ENCODE data around the gene MAP2K6. TPM values are rescaled to one million over a fixed set of nuclear protein-coding genes. Genes with fewer than 3 reads are reported as not detected.

MAP2K6 gene
- total RNA-seq, 1 donor from 2014 or later: 10.1 TPM

GRCh38 chr17:69415431-69415830 lies 934 bp downstream of the MAP2K6 start:
- H3K27ac Mint-ChIP-seq (ENCODE audit: unreplicated experiment): no peak overlapping the region
- H3K4me3 Mint-ChIP-seq (ENCODE audit: unreplicated experiment): no peak overlapping the region
- no peak overlapping the region for H3K9ac ChIP-seq (ENCODE audit: low read length)
- peak overlapping the region; percentile 95 for H3K4me2 ChIP-seq (ENCODE audit: low read length)
- FAIRE-seq: no peak
- H3K4me1 Mint-ChIP-seq (ENCODE audit: low read depth, unreplicated experiment): peaks cover 12% of the 10 kb centered on the region
- no peaks in the 10 kb centered on the region for H3K9me3 Mint-ChIP-seq (ENCODE audit: unreplicated experiment)
- peaks cover 8% of the 10 kb centered on the region for H3K4me1 ChIP-seq (ENCODE audit: insufficient read depth, low read length)
- no peaks in the 10 kb centered on the region for H3K27me3 ChIP-seq (ENCODE audit: insufficient read depth, low read length)
- H3K9me3 ChIP-seq (ENCODE audit: insufficient read depth, low read depth, low read length): no peaks in the 10 kb centered on the region
- DNase-seq (ENCODE audit: low read depth): no peak
- H3K27me3 Mint-ChIP-seq (ENCODE audit: low read depth, unreplicated experiment): peaks cover 2% of the 10 kb centered on the region
- peak overlapping the region; percentile 33 for H3K4me3 ChIP-seq (ENCODE audit: insufficient read depth, low read depth, low read length)
- TF ChIP-seq CTCF (IDR thresholded peaks at IDR 0.05; ENCODE audit: insufficient read depth, low read depth, low read length) (no peak), EZH2 (IDR thresholded peaks at IDR 0.05; ENCODE audit: insufficient read depth, low read length) (no peak)
- no peaks in the 10 kb centered on the region for H3K36me3 ChIP-seq (ENCODE audit: insufficient read depth, low read length)
- no peaks in the 10 kb centered on the region for H3K79me2 ChIP-seq (ENCODE audit: insufficient read depth, low read length)
- no peaks in the 10 kb centered on the region for H3K36me3 Mint-ChIP-seq (ENCODE audit: low read depth, unreplicated experiment)
- no peak overlapping the region for H2AFZ ChIP-seq (ENCODE audit: low read depth, low read length)
- no peaks in the 10 kb centered on the region for H4K20me1 ChIP-seq (ENCODE audit: insufficient read depth, low read length)
- H3K27ac ChIP-seq (ENCODE audit: low read depth, low read length): no peak overlapping the region

- no peak for DNase-seq (ENCODE audit: low read depth)
- H3K9ac ChIP-seq (ENCODE audit: low read length): no peak overlapping the region
- H3K27ac Mint-ChIP-seq (ENCODE audit: unreplicated experiment): peak overlapping the region; percentile 21
- no peaks in the 10 kb centered on the region for H3K9me3 ChIP-seq (ENCODE audit: insufficient read depth, low read depth, low read length)
- no peaks in the 10 kb centered on the region for H4K20me1 ChIP-seq (ENCODE audit: insufficient read depth, low read length)
- H3K4me1 ChIP-seq (ENCODE audit: insufficient read depth, low read length): peaks cover 8% of the 10 kb centered on the region
- FAIRE-seq: no peak
- H3K36me3 Mint-ChIP-seq (ENCODE audit: low read depth, unreplicated experiment): no peaks in the 10 kb centered on the region
- H3K4me1 Mint-ChIP-seq (ENCODE audit: low read depth, unreplicated experiment): peaks cover 17% of the 10 kb centered on the region
- H3K27me3 Mint-ChIP-seq (ENCODE audit: low read depth, unreplicated experiment): peaks cover under 1% of the 10 kb centered on the region
- H3K4me2 ChIP-seq (ENCODE audit: low read length): peak overlapping the region; percentile 51
- H3K4me3 Mint-ChIP-seq (ENCODE audit: unreplicated experiment): peak overlapping the region; percentile 40
- no peak overlapping the region for H3K27ac ChIP-seq (ENCODE audit: low read depth, low read length)
- H3K4me3 ChIP-seq (ENCODE audit: insufficient read depth, low read depth, low read length): no peak overlapping the region
- H2AFZ ChIP-seq (ENCODE audit: low read depth, low read length): no peak overlapping the region
- H3K79me2 ChIP-seq (ENCODE audit: insufficient read depth, low read length): no peaks in the 10 kb centered on the region
- TF ChIP-seq CTCF (IDR thresholded peaks at IDR 0.05; ENCODE audit: insufficient read depth, low read depth, low read length) (no peak), EZH2 (IDR thresholded peaks at IDR 0.05; ENCODE audit: insufficient read depth, low read length) (no peak)
- H3K27me3 ChIP-seq (ENCODE audit: insufficient read depth, low read length): no peaks in the 10 kb centered on the region
- no peaks in the 10 kb centered on the region for H3K9me3 Mint-ChIP-seq (ENCODE audit: unreplicated experiment)
- H3K36me3 ChIP-seq (ENCODE audit: insufficient read depth, low read length): no peaks in the 10 kb centered on the region
These were observed 3.3 kb downstream of the MAP2K6 start for GRCh38 chr17:69417545-69418483.

GRCh38 chr17:69418535-69418934 lies 4.0 kb downstream of the MAP2K6 start:
- peaks cover 8% of the 10 kb centered on the region for H3K4me1 ChIP-seq (ENCODE audit: insufficient read depth, low read length)
- no peaks in the 10 kb centered on the region for H3K9me3 ChIP-seq (ENCODE audit: insufficient read depth, low read depth, low read length)
- Mint-ChIP-seq H3K4me3 (ENCODE audit: unreplicated experiment) (no peak overlapping the region), H3K27ac (ENCODE audit: unreplicated experiment) (no peak overlapping the region), H3K9me3 (ENCODE audit: unreplicated experiment) (no peaks in the 10 kb centered on the region), H3K27me3 (ENCODE audit: low read depth, unreplicated experiment) (no peaks in the 10 kb centered on the region), H3K4me1 (ENCODE audit: low read depth, unreplicated experiment) (peaks cover 24% of the 10 kb centered on the region), H3K36me3 (ENCODE audit: low read depth, unreplicated experiment) (no peaks in the 10 kb centered on the region)
- no peak overlapping the region for H3K9ac ChIP-seq (ENCODE audit: low read length)
- H3K4me2 ChIP-seq (ENCODE audit: low read length): no peak overlapping the region
- no peak overlapping the region for H3K27ac ChIP-seq (ENCODE audit: low read depth, low read length)
- H3K79me2 ChIP-seq (ENCODE audit: insufficient read depth, low read length): no peaks in the 10 kb centered on the region
- TF ChIP-seq EZH2 (IDR thresholded peaks at IDR 0.05; ENCODE audit: insufficient read depth, low read length) (no peak), CTCF (IDR thresholded peaks at IDR 0.05; ENCODE audit: insufficient read depth, low read depth, low read length) (no peak)
- FAIRE-seq (no peak), DNase-seq (ENCODE audit: low read depth) (no peak)
- no peaks in the 10 kb centered on the region for H4K20me1 ChIP-seq (ENCODE audit: insufficient read depth, low read length)
- H3K27me3 ChIP-seq (ENCODE audit: insufficient read depth, low read length): no peaks in the 10 kb centered on the region
- H3K36me3 ChIP-seq (ENCODE audit: insufficient read depth, low read length): no peaks in the 10 kb centered on the region
- no peak overlapping the region for H3K4me3 ChIP-seq (ENCODE audit: insufficient read depth, low read depth, low read length)
- no peak overlapping the region for H2AFZ ChIP-seq (ENCODE audit: low read depth, low read length)

All from astrocyte (in vitro differentiated cells and primary cell).